NCI-H2107 treated with DMSO at 0.1 percent for 48 hours (cell line): ENCODE data around the gene EMILIN1.
"Not testable (repeated sequence)": the region's sequence is repeated elsewhere in the genome, so short reads cannot be mapped to it uniquely, and the experiment has no call there.

Source experiments
- DNase-seq: peaks from one replicate; lab custom pipeline; 2025; ENCODE audit not compliant: unreplicated experiment; lab: John Stamatoyannopoulos, UW

The EMILIN1 gene

DNA sequence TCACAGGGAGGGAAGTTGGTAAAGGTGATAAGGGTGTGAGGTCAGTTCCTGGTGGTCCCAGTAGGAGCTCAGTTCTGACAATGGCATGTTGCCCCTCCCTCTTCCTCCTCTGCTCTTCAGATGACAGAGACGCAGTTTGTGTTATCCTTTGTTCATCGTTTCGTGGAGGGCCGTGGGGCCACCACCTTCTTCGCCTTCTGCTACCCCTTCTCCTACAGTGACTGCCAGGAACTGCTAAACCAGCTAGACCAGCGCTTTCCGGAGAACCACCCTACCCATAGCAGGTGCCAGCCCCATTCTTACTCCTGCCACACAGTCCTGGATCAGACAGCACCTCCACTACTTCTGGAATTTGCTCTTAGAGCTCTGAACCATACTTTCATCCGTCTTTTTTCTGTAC is 24.6 kb upstream of the EMILIN1 start:
- no peak for DNase-seq

DNA sequence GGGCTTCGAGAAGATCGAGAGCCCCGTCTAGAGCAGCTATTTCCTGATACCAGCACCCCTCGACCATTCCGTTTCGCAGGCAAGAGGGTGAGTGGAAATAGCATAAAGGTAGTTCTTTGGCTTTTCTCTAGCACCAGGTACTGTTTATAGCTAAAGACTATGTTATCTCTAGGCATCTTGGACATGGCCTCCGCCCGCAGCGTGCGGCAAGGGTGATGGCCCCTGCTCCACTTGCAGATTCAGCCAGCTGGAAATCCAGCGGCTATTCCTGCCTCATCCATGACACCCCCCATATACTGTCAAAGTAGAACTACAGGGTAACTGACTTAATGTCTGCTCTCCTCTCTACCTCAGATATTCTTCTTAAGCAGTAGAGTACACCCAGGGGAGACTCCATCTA is 23.7 kb upstream of the EMILIN1 start:
- no peak for DNase-seq

DNA sequence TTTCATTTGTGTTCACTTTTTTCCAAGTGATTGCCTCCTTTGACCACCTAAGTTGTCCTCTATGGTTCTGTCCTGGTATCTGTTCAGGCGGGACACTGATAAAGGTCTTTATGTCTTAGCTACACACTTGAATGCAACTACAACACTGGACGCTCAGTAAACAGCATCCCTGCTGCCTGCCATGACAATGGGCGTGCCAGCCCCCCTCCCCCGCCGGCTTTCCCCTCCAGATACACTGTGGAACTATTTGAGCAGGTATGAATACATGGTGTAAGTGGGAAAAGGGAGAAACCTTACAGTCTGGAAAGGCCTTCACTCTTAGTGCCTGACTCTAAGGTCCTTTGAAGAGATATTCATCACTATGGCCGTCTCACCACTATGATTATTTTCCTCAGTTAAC is 21.2 kb upstream of the EMILIN1 start:
- DNase-seq = no peak

DNA sequence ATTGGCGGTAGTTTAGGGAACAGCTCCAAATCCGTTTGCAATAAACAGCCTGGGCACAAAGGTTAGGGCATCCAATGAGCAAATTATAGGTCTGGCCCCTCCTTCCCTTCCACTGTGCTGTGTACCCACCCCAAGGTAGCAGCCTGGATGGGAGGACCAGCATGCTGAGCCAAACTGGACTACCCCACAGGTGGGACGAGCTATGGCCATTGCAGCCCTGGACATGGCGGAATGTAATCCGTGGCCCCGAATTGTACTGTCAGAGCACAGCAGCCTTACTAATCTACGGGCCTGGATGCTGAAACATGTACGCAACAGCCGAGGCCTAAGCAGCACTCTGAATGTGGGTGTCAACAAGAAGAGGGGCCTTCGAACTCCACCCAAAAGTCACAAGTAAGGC is 20.2 kb upstream of the EMILIN1 start:
- DNase-seq = no peak

DNA sequence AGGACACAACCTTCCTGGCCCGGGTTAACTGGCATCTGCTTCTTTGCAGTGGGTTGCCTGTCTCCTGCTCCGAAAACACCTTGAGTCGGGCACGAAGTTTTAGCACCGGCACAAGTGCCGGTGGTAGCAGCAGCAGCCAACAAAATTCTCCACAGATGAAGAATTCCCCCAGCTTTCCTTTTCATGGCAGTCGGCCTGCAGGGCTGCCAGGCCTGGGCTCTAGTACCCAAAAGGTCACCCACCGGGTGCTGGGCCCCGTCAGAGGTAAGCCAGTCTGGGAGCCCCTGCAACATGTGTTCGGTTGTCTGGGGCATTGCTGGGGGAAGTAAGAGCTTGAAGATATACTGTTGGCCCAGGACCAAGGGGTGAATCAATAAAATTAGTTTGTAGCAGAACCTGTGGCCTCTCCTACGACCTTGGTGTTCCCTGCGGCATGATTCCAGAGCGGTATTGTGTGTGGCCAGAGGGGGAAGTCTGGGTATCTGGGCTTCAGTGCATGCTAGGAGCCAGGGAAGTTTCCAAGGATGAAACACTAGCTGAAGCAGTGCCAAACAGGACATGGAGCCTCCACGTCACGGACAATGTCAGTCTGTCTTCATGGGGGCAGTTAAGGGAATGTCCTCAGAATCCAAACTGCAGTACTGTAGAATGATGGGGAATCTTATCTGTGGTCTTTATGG is 19.1 kb upstream of the EMILIN1 start:
- DNase-seq = no peak

DNA sequence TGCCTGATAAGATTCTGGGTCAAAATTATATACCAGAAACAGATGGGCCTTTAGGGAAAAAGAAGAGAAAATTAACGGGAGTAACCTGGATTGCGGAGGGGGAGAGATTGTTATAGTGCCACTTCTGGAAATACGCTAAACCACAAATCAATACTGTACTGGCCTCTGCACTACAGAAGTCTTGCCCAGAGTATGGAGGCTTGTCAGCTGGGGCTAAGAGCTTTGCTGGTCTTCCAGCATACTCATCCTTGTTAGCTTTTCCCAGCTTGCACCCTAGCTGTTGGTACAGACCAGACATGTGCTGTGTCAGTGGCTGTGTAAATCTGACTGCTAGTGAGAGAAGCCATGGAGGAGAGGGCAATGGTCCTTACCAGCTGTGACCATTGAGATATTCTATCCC is 18.1 kb upstream of the EMILIN1 start:
- DNase-seq = peak; percentile 84

DNA sequence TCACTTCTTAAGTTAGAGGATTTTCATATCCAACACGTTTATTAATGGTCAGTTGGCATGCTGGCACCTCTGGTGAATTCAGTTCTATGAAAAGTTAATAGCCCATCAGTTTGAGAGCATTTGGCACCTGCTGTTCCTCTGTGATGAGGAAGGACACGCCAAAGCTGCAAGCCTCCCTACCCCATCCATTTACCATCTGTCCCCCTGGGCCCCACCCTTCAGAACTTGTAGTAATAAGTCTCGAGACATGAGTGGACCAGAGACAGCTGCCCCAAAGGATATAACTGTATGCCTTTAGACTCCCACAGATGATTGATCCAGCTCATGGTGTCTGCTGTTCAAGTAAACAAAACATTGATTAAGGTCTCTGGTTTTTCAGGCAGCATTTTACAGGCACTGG is 13.3 kb upstream of the EMILIN1 start:
- no peak for DNase-seq

DNA sequence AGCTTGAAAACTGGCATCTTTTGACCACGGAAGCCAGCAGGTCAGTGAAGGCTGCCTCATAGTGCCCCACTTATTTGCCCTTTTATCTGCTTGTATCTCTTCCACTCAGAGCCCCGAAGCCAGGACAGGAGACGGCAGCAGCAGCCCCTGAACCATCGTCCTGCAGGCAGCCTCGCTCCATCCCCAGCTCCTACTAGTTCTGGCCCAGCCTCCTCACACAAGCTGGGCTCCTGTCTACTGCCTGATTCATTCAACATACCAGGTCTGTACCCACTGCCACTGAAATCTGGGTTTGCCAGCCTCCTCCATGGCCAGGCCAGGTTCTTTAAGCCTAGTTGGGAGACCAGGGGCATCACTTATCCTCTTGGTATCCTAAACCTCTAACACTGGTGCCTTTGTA is 11.0 kb upstream of the EMILIN1 start:
- no peak for DNase-seq

DNA sequence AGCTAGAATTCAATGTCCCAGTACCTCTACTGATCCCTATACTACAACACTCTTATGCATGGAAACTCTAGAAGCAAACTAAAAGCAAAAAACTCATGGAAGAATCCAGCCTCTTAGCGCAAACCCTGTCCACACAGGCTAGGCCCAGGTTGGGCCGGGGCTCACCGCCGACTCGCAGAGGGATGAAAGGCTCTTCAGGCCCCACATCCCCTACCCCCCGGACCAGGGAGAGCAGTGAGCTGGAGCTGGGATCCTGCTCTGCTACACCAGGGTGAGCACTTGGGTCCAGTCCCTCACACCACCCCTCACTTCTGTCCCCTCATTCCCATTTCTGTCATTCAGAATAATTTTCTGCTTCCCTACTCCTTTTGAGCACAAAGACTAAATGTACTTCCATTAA is 9.0 kb upstream of the EMILIN1 start:
- DNase-seq = no peak

DNA sequence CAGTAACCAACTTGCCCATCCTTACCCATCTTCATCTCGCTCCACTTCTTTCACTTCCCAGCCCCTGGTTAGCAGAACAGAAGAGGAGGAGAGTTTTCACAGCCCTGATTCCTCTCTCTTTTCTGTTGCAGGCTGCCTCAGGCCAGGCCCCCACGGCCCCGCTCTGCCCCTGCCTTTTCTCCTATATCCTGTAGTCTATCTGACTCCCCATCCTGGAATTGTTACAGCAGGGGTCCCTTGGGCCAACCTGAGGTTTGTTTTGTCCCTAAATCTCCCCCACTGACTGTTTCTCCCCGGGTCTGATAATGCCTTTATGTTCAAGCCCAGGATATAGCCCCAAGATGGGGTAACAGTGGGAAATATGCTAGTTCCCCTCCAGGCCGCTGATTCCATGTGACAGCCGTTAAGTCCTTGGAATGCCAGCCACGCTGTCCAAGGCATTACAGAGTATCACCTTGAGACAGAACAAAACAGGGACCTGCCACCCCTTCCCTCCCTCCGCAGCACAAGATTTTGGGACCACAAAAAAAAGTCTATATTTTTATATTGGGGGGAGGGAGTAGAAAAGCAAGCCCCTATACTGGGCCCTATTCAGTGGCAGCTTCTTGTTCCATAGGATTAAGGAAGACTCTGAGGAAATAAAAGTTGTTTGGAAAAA is 8.3 kb upstream of the EMILIN1 start:
- DNase-seq = no peak

DNA sequence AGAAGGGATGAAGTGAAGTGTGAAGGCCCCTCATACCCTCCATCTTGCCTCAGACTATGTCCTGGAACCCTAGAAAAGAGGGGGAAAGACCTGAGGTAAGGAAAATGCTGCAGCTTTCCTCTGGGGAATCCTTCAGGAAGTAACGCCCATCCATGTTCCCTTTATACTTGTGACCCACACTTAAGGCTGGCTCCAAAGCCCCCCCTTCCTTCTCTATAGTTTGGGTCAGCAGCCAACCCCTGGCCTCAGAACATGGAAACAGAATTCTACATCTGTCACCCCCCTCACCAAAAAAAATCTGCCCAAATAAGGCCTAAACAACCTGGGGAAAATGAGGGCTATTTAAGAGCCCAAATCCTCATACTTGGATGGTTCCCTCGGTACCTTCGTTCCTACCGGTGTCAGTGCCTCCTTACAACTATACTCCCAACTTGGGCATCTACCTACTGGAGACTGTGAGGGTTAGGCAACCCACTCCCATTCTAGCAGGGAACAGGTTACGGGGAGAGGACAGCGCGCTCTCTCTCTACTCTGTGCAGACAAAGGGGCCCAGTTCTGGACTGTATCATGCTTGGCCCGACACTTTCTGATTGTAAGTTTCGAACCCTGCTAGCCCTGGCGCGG is 7.7 kb upstream of the EMILIN1 start:
- DNase-seq = no peak

DNA sequence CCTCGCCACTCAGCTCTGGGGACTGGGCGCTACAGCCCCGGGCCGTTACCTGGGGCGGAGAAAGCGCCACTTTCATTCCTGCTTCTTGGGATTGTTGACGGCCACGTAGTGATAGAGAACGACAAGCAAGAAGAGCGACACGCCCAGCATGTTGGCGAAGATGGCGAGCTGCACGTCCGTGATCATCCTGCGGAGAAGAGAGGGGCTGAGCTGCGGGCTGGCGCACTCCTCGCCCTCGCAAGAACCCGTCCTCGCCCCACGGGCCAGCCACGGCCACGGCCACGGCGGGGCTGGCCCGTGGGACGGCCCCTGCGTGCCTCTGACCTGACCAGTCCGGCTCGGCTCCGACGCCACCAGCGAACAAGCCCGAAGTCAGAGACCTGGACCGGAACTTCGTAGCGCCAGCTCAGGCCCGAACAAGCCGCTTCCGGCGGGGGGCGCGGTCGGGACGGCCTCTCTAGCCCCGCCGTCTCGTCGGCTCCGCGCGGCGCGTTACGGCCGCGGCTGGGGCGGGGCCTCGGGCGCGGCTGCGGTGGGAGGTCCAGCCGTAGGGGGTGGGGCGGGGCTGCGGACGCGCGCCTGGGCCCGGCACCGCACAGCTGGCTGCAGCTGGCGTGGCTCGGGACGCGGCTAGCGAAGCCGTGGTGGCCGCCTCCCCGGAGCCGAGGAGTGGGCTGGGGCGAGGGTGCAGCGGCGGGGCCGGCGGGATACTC is 7.0 kb upstream of the EMILIN1 start, which contains the start of gene OST4:
Gene OST4, minus strand, starts transcription at position 378 of the 713 bp plus-strand sequence.
- peak; percentile 53 for DNase-seq

DNA sequence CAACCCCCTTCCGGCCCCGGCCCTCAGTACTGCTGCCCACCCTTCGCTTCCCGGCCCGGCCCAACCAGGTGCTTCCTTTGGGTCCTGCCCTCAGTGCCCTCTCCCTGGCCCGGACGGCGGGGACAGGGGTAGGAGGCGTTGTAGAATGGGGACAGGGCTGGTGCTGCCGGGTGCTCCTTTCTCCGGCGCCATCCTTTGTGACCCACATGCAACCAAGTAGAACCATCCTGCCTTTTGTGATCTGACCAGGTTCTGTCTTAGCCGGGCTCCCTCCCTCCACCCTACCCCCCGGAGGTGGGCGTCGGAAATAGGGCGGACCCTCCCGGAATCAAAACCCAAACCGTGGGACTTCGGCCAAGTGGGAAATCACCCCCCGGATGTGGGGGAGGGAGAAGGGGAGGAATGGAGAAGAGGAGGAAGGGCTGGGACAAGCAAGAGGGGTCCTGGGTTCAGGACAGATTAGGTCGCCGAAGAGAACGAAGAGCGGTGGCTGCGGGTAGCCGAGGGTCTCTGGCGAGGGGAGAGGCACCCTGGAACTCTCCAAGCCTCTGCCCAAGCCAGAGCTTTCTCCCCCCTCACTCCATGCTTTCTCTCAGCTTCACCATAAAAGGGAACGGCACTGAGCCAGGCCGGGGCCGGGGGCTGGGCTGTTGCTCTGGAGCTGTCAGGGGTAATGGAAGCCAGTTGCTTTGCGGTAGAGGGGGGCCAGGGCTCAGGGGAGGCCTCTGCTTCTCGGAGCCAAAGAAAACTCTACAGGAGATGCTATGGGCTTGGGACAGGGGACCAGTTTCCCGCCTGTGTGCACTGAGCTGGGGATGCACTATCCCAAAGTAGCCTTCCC is 6.2 kb upstream of the EMILIN1 start:
- no peak for DNase-seq

DNA sequence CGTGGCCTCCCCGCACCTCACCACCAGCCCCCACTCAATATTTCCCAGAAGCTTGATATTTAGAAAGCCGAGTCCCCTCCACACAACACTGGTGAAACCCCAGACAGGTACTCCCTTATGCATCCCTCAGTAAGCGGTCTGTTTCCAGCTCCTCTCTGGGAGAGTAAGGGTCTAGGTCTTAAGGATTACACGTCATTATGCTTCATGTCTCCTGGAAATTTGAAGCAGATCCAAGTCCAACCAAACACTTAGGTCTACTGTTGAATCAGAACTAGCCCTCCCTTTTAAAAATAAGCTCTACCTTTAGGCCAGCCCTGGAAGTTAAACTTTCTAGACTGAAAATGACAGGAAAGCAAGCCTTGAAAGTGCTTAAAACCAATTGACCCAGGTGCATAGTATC is 5.5 kb upstream of the EMILIN1 start:
- no peak for DNase-seq

DNA sequence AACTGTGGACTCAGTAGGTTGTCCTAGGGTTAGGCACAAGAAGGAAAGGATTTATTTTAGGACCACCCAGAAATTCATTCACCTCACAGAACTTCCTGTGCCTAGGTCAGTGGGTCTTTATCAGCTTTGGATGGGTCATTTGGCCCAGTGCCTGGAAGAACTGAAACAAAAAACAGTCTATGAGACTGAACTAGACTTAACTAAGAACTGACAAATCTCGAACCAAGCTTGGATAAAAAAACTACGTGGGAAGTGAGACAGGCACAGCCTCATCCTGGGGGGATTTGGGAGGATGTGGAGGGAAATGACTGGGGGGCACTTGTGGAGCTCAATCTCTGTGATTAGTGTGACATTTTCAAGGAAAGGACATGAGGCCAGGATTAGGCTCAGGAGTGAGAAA is 4.6 kb upstream of the EMILIN1 start:
- no peak for DNase-seq

DNA sequence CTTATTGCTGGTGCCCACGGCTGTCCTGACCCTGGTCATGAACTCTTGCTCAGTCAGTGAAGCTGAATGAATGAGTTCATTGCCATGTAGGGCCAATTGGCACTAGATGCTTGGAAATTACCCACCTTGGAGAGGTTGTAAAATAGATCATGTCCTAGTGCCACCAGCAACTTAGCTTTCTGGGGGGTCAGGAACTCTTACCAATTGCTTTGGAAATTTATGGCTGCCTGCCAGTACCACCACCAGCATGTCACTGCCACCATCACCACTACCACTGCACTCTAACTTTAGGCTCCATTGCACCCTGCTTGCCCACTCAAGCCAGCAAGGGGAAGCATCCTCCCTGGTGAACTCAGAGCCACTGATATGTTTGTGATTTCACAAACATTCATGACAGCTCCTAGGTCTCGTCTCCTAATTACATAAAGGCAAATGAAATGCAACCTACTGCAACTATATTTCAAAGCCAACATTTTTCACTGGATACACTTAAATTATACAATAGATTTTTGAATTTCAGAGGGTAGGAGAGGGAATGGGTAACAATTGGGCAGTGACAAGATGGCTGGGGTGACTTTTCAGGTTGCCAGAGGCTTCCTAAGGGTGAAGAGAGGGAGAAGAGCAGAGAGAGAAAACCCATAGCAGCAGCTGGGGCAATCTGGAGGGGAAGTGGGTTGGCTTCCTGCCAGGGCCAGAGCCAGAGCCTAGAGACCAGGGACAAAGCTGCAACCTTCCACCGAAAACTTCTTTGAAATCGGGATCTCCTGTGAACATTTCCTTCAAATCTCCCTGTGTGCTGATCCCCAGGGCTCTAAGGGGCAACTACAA is 3.5 kb upstream of the EMILIN1 start:
- no peak for DNase-seq

DNA sequence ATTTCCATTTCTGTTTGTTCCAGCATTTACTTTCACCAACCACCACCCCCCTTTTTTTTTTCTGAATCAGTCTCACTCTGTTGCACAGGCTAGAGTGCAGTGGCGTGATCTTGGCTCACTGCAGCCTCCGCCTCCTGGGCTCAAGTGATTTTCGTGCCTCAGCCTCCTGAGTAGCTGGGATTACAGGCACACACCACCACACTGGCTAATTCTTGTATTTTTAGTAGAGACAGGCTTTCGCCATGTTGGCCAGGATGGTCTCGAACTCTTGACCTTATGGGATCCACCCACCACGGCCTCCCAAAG is 2.9 kb upstream of the EMILIN1 start:
- DNase-seq = not testable (repeated sequence)

DNA sequence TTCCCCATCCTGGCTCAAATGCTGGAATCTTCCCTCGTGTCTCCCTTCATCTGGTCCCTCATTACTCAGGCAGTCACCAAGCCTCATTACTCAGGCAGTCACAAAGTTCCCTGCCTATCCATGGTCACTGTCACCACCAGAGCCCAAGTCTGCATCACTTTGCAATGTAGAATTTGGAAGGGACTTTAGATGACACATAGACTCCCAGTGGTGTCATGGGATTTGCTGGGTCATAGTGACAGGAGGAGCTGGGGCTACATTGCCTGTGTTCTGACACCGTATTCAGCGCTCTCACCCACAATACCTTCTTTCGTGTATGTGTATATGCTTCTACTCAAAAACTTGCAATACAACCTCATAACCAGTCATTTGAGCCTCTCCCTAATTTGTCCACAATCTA is 2.1 kb upstream of the EMILIN1 start:
- DNase-seq = no peak

DNA sequence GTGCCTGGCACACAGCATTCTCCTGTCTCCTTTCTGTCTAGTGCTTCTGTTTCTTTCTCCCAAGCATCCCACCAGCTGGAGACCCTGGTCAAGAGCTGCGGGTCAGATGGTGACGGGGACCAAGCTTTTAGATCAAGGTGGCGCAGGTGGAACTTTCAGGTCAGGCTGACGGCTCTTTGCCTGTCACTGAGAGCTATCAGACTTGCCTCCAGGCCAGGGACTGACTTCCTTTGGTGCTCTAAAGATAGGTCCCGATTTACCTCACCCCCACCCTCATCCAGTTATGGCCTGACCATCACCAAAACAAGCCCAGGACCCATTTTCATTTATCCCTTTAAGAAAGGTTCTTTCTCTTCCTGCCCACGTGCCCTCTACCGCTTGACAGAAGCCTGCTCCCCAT is 1.2 kb upstream of the EMILIN1 start:
- no peak for DNase-seq
